Keratinocyte (primary cell): ENCODE results near the gene TOR4A. TPM values are rescaled to one million over a fixed set of nuclear protein-coding genes. Genes with fewer than 3 reads are reported as not detected.

Source experiments
- DNase-seq: peaks from one replicate; pipeline ENCODE4 v3.0.0-alpha.2; 2011; ENCODE audit warnings: low read depth, missing footprints, low spot score
- FAIRE-seq: peaks from 2 replicates; lab custom pipeline; 2011; peaks lifted over from hg19 to GRCh38; lab: Jason Lieb, UNC
- H2AFZ ChIP-seq: 2 replicates; pipeline ENCODE4 v1.6.0; 2012; ENCODE audit warnings: low read length, control low read depth, inconsistent platforms; ENCODE audit not compliant: control insufficient read depth
- H3K27ac ChIP-seq: 2 replicates; pipeline ENCODE4 v1.5.1; 2011; ENCODE audit warnings: low read length; ENCODE audit not compliant: control insufficient read depth, insufficient read depth
- H3K27me3 ChIP-seq: 3 replicates; pipeline ENCODE4 v1.6.0; 2011; ENCODE audit warnings: low read length; ENCODE audit not compliant: control insufficient read depth, insufficient read depth; ENCODE audit errors: extremely low read depth
- H3K36me3 ChIP-seq, 2 experiments: 2 replicates in 1 of 2; 3 replicates in 1 of 2; pipeline ENCODE4 v1.5.1; 2011; ENCODE audit warnings: low read length in 2 of 2, mild to moderate bottlenecking in 1 of 2; ENCODE audit not compliant: control insufficient read depth in 2 of 2, insufficient read depth in 2 of 2; ENCODE audit errors: extremely low read depth in 1 of 2
- H3K4me1 ChIP-seq: 3 replicates; pipeline ENCODE4 v1.5.1; 2011; ENCODE audit warnings: low read length; ENCODE audit not compliant: control insufficient read depth, insufficient read depth; ENCODE audit errors: extremely low read depth
- H3K4me2 ChIP-seq: 3 replicates; pipeline ENCODE4 v1.6.0; 2011; ENCODE audit warnings: low read depth, low read length; ENCODE audit not compliant: control insufficient read depth, insufficient read depth; ENCODE audit errors: extremely low read depth
- H3K4me3 ChIP-seq, 3 experiments: fragments of 200-600 bp in 1 of 3; sonication (generic) in 1 of 3; 2 replicates in 2 of 3; 3 replicates in 1 of 3; pipeline ENCODE4 v1.5.1; 2011 to 2016; ENCODE audit warnings: low read length in 3 of 3, mild to moderate bottlenecking in 3 of 3, control low read depth in 2 of 3, inconsistent platforms in 1 of 3, low read depth in 1 of 3, mixed read lengths in 1 of 3, mixed run types in 1 of 3, moderate library complexity in 1 of 3; ENCODE audit not compliant: control insufficient read depth in 2 of 3, insufficient read depth in 2 of 3; ENCODE audit errors: extremely low read depth in 1 of 3
- H3K79me2 ChIP-seq: 2 replicates; pipeline ENCODE4 v1.6.0; 2012; ENCODE audit warnings: low read length; ENCODE audit not compliant: control insufficient read depth, insufficient read depth
- H3K9ac ChIP-seq: 3 replicates; pipeline ENCODE4 v1.6.0; 2011; ENCODE audit warnings: low read length; ENCODE audit not compliant: control insufficient read depth, insufficient read depth; ENCODE audit errors: extremely low read depth
- H3K9me1 ChIP-seq: 3 replicates; pipeline ENCODE4 v1.6.0; 2011; ENCODE audit warnings: low read length; ENCODE audit not compliant: control insufficient read depth, insufficient read depth; ENCODE audit errors: extremely low read depth
- H3K9me3 ChIP-seq: 2 replicates; pipeline ENCODE4 v1.5.1; 2012; ENCODE audit warnings: low read depth, low read length; ENCODE audit not compliant: control insufficient read depth
- H4K20me1 ChIP-seq: 3 replicates; pipeline ENCODE4 v1.6.0; 2011; ENCODE audit warnings: low read length; ENCODE audit not compliant: control insufficient read depth, insufficient read depth; ENCODE audit errors: extremely low read depth
- CTCF ChIP-seq, 3 experiments: IDR thresholded peaks in 1 of 3; conservative IDR thresholded peaks in 1 of 3; optimal IDR thresholded peaks in 1 of 3; 2 replicates in 2 of 3; 3 replicates in 1 of 3; pipeline versions ENCODE3 to v1.5.1; 2011; ENCODE audit warnings: low read length in 3 of 3, mild to moderate bottlenecking in 3 of 3, moderate library complexity in 2 of 3, control low read depth in 1 of 3, inconsistent platforms in 1 of 3; ENCODE audit not compliant: insufficient read depth in 2 of 3; ENCODE audit errors: extremely low read depth in 1 of 3
- EZH2 ChIP-seq: IDR thresholded peaks from one replicate; pipeline ENCODE4 v1.6.1; 2012; ENCODE audit warnings: inconsistent platforms, mild to moderate bottlenecking, low read length, moderate library complexity
- dilution Hi-C: fragments of 300-500 bp; cut with MboI; formaldehyde crosslinking; loops from one replicate; pipeline ENCODE4 v1.7.0; 2020; ENCODE audit warnings: low sequenced_read_pairs; ENCODE audit not compliant: extremely low pct_ligation_motif_present
- polyA plus RNA-seq, 5 experiments: library from polyadenylated mRNA; depleted of rRNA in 3 of 5; stranded (reverse) in 3 of 5; stranded (forward) in 1 of 5; unstranded in 1 of 5; fragments of >200 nt; gene quantifications; 1 replicate in 1 of 5; 2 replicates in 3 of 5; 3 replicates in 1 of 5; pipeline versions ENCODE4 v1.2.1 to v1.2.3, GENCODE V29; 2011 to 2012; ENCODE audit warnings: missing spikeins in 2 of 5, low read depth in 1 of 5, low replicate concordance in 1 of 5

The TOR4A gene
- polyA plus RNA-seq, 1 donor (not counting 4 experiments of a cell fraction or from before 2014, with no cell fraction given) = 5.8 TPM

GRCh38 chr9:137312852-137313325 is 35.4 kb downstream of the TOR4A start:
- Histone ChIP-seq H3K79me2 (no peaks in the 10 kb centered on the region), H3K9ac (no peak overlapping the region), H3K36me3 (no peaks in the 10 kb centered on the region), H3K27me3 (peaks cover 21% of the 10 kb centered on the region), H3K27ac (no peak overlapping the region), H3K9me3 (no peaks in the 10 kb centered on the region), H3K9me1 (no peaks in the 10 kb centered on the region), H3K4me2 (no peak overlapping the region), H4K20me1 (no peaks in the 10 kb centered on the region), H3K4me3 (no peak overlapping the region), H3K4me1 (peaks cover 24% of the 10 kb centered on the region), H2AFZ (no peak overlapping the region)
- FAIRE-seq (no peak), DNase-seq (no peak)
- TF ChIP-seq CTCF (optimal IDR thresholded peaks at IDR 0.05 in 1 of 3, IDR thresholded peaks at IDR 0.05 in 1 of 3, conservative IDR thresholded peaks at IDR 0.05 in 1 of 3; ENCODE audit: extremely low read depth in 1 of 3, insufficient read depth in 2 of 3, low read length in 3 of 3) (no peak), EZH2 (no peak)
- dilution Hi-C loops = no loop called here

GRCh38 chr9:137313326-137313936 is 35.9 kb downstream of the TOR4A start:
- Histone ChIP-seq H3K4me2 (no peak overlapping the region), H3K27me3 (peaks cover 21% of the 10 kb centered on the region), H3K9me1 (no peaks in the 10 kb centered on the region), H3K79me2 (no peaks in the 10 kb centered on the region), H2AFZ (no peak overlapping the region), H3K4me3 (no peak overlapping the region), H3K9me3 (no peaks in the 10 kb centered on the region), H4K20me1 (no peaks in the 10 kb centered on the region), H3K4me1 (peaks cover 24% of the 10 kb centered on the region), H3K36me3 (no peaks in the 10 kb centered on the region), H3K9ac (no peak overlapping the region), H3K27ac (no peak overlapping the region)
- no peak for TF ChIP-seq CTCF (optimal IDR thresholded peaks at IDR 0.05 in 1 of 3, IDR thresholded peaks at IDR 0.05 in 1 of 3, conservative IDR thresholded peaks at IDR 0.05 in 1 of 3; ENCODE audit: extremely low read depth in 1 of 3, insufficient read depth in 2 of 3, low read length in 3 of 3)
- no peak for TF ChIP-seq EZH2
- dilution Hi-C loops = no loop called here
- FAIRE-seq = no peak
- DNase-seq = no peak
